ENCODE measurements around the gene DDC. TPM values are rescaled to one million over a fixed set of nuclear protein-coding genes. Genes with fewer than 3 reads are reported as not detected.

The DDC gene
- total and polyA plus RNA-seq, 2 donors (not counting 3 experiments of a cell fraction or from before 2014, with no cell fraction given), result not detected

- Histone ChIP-seq H3K36me3 (ENCODE audit: control insufficient read depth in 2 of 2, extremely low read depth in 1 of 2, insufficient read depth in 2 of 2, low read length in 2 of 2) (peaks cover 14 to 36% of the 10 kb centered on the region in 2 experiments), H3K27ac (ENCODE audit: insufficient read depth, low read depth, low read length) (no peak overlapping the region), H3K27me3 (ENCODE audit: control insufficient read depth in 2 of 2, insufficient read depth in 2 of 2, low read length in 2 of 2) (no peaks in the 10 kb centered on the region), H3K9me3 (replicated peaks; ENCODE audit: control insufficient read depth, insufficient read depth, low read length) (no peaks in the 10 kb centered on the region), H3K9me1 (replicated peaks; ENCODE audit: control insufficient read depth, extremely low read depth, insufficient read depth, low read length) (no peaks in the 10 kb centered on the region), H3K4me1 (ENCODE audit: control insufficient read depth, extremely low read depth, insufficient read depth, low read length) (peaks cover 3% of the 10 kb centered on the region), H4K20me1 (replicated peaks; ENCODE audit: control insufficient read depth, extremely low read depth, insufficient read depth, low read length) (no peaks in the 10 kb centered on the region), H3K4me2 (ENCODE audit: insufficient read depth, low read length) (no peak overlapping the region), H3K4me3 (replicated peaks in 1 of 3; ENCODE audit: insufficient read depth in 1 of 3, low read depth in 1 of 3, low read length in 3 of 3) (no peak overlapping the region), H3K9ac (replicated peaks; ENCODE audit: extremely low read depth, insufficient read depth, low read length) (no peak overlapping the region), H3K79me2 (ENCODE audit: control insufficient read depth, insufficient read depth, low read length) (no peaks in the 10 kb centered on the region), H2AFZ (ENCODE audit: low read depth, low read length) (no peak overlapping the region)
- BruUV-seq (replicated peaks), result no TSS peak
- CTCF ChIA-PET, result interaction anchor here (1.7 kb wide), 1 partner anchor 548 kb away, joined by 3 read pairs; no protein-coding TSS in a partner anchor
- dilution Hi-C loops (cut with MboI; ENCODE audit: extremely low pct_ligation_motif_present, low sequenced_read_pairs) (no loop called here), intact Hi-C loops (cut with micrococcal nuclease) (no loop called here)
- FAIRE-seq, result no peak
- DNase-seq (ENCODE audit: low read depth, low spot score), result no peak
- POLR2A ChIA-PET, result no interaction called here
- TF ChIP-seq, protein P1, sequence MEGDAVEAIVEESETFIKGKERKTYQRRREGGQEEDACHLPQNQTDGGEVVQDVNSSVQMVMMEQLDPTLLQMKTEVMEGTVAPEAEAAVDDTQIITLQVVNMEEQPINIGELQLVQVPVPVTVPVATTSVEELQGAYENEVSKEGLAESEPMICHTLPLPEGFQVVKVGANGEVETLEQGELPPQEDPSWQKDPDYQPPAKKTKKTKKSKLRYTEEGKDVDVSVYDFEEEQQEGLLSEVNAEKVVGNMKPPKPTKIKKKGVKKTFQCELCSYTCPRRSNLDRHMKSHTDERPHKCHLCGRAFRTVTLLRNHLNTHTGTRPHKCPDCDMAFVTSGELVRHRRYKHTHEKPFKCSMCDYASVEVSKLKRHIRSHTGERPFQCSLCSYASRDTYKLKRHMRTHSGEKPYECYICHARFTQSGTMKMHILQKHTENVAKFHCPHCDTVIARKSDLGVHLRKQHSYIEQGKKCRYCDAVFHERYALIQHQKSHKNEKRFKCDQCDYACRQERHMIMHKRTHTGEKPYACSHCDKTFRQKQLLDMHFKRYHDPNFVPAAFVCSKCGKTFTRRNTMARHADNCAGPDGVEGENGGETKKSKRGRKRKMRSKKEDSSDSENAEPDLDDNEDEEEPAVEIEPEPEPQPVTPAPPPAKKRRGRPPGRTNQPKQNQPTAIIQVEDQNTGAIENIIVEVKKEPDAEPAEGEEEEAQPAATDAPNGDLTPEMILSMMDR (IDR thresholded peaks at IDR 0.05; ENCODE audit: extremely low read depth in 1 of 2, insufficient read depth in 1 of 2, low read depth in 1 of 2, low read length in 2 of 2), result no peak
- TF ChIP-seq JUN (IDR thresholded peaks at IDR 0.05; ENCODE audit: borderline replicate concordance, insufficient read depth, insufficient read length, low read depth) (no peak), GATA2 (IDR thresholded peaks at IDR 0.05; ENCODE audit: insufficient read depth, insufficient read length, low read depth, low read length) (no peak), MYC (IDR thresholded peaks at IDR 0.05; ENCODE audit: low read depth, low read length) (no peak), EZH2 (IDR thresholded peaks at IDR 0.05; ENCODE audit: borderline replicate concordance, low read depth, low read length, severe bottlenecking) (no peak), POLR2AphosphoS5 (IDR thresholded peaks at IDR 0.05; ENCODE audit: insufficient read depth, low read depth, low read length) (no peak), FOS (IDR thresholded peaks at IDR 0.05; ENCODE audit: borderline replicate concordance, insufficient read depth, low read length) (no peak), POLR2A (IDR thresholded peaks at IDR 0.05; ENCODE audit: low read depth, low read length) (no peak)
- TF ChIP-seq, protein P2, sequence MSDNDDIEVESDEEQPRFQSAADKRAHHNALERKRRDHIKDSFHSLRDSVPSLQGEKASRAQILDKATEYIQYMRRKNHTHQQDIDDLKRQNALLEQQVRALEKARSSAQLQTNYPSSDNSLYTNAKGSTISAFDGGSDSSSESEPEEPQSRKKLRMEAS (IDR thresholded peaks at IDR 0.05; ENCODE audit: insufficient read depth, insufficient read length), result no peak
Observed at GRCh38 chr7:50592940-50593339, 27.7 kb upstream of the DDC start.
